ENCODE results near the gene GPLD1.

GPLD1 gene

DNA sequence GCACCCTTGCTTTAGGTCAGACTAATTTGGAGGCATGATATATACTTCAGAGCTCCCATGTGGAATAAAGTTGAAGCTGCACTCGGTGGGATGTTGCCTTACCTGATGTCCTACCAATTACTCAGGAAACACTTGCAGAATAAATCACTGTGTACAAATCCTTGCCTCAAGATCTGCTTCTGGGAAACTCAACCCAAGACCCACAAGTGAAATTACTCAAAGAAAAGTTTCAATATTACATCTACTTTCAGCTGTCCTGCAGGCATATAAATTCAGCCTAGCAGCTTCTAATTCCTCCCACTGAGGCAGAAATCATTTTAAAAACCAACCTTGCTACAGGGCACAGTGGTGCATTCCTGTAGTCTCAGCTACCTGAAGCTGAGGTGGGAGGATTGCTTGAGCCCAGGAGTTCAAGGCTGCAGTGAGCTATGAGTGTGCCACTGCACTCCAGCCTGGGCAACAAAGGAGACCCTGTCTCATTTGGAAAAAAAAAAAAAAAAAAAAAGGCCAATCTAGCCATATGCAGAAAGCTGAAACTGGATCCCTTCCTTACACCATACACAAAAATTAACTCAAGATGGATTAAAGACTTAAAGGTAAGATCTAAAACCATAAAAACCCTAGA lies 110.8 kb downstream of the GPLD1 start:
- Histone ChIP-seq H3K9me3 (ENCODE audit: severe bottlenecking) (no peaks in the 10 kb centered on the region), H3K4me1 (ENCODE audit: insufficient read depth, poor library complexity, severe bottlenecking) (no peaks in the 10 kb centered on the region), H3K27me3 (ENCODE audit: insufficient read depth, poor library complexity, severe bottlenecking) (no peaks in the 10 kb centered on the region), H3K27ac (ENCODE audit: poor library complexity, severe bottlenecking) (no peak overlapping the region), H3K36me3 (ENCODE audit: low read depth) (no peaks in the 10 kb centered on the region), H3K4me3 (ENCODE audit: severe bottlenecking) (no peak overlapping the region)
- DNase-seq (ENCODE audit: low spot score): no peak
- no peak for ATAC-seq (ENCODE audit: low read depth)
- TF ChIP-seq, protein P1, sequence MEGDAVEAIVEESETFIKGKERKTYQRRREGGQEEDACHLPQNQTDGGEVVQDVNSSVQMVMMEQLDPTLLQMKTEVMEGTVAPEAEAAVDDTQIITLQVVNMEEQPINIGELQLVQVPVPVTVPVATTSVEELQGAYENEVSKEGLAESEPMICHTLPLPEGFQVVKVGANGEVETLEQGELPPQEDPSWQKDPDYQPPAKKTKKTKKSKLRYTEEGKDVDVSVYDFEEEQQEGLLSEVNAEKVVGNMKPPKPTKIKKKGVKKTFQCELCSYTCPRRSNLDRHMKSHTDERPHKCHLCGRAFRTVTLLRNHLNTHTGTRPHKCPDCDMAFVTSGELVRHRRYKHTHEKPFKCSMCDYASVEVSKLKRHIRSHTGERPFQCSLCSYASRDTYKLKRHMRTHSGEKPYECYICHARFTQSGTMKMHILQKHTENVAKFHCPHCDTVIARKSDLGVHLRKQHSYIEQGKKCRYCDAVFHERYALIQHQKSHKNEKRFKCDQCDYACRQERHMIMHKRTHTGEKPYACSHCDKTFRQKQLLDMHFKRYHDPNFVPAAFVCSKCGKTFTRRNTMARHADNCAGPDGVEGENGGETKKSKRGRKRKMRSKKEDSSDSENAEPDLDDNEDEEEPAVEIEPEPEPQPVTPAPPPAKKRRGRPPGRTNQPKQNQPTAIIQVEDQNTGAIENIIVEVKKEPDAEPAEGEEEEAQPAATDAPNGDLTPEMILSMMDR (IDR thresholded peaks at IDR 0.05; ENCODE audit: poor library complexity, severe bottlenecking): no peak
